GM23338 (cell line): ENCODE measurements around the gene TIAM1. TPM values are rescaled to one million over a fixed set of nuclear protein-coding genes. Genes with fewer than 3 reads are reported as not detected.

Experiments
- ATAC-seq: fragments of 200-7000 bp; cut with Tn5 transposase; 3 replicates; pipeline ENCODE4 v1.9.1; 2020
- DNase-seq: peaks from one replicate; pipeline ENCODE4 v3.0.0-alpha.2; 2015; ENCODE audit warnings: low spot score
- H2AFZ ChIP-seq: fragments of 200-600 bp; sonication (generic); 2 replicates; pipeline ENCODE4 v1.8.0; 2016; ENCODE audit warnings: antibody characterized with exemption, mild to moderate bottlenecking, moderate library complexity
- H3F3A ChIP-seq: fragments of 200-600 bp; sonication (generic); replicated peaks from 2 replicates; pipeline ENCODE4 v1.8.0; 2017; ENCODE audit warnings: antibody characterized with exemption, mixed run types, low read depth
- H3K27ac ChIP-seq: fragments of 200-600 bp; sonication (generic); 2 replicates; pipeline ENCODE4 v1.6.1; 2016; ENCODE audit warnings: low read depth
- H3K27me3 ChIP-seq: fragments of 200-600 bp; sonication (generic); 2 replicates; pipeline ENCODE4 v1.8.0; 2016; ENCODE audit warnings: mild to moderate bottlenecking, mixed run types, moderate library complexity; ENCODE audit not compliant: insufficient read depth
- H3K36me3 ChIP-seq: fragments of 200-600 bp; sonication (generic); 2 replicates; pipeline ENCODE4 v1.8.0; 2016; ENCODE audit warnings: mild to moderate bottlenecking; ENCODE audit not compliant: insufficient read depth
- H3K4me1 ChIP-seq: fragments of 200-600 bp; sonication (generic); 2 replicates; pipeline ENCODE4 v1.8.0; 2016; ENCODE audit warnings: mild to moderate bottlenecking, moderate library complexity; ENCODE audit not compliant: insufficient read depth
- H3K4me2 ChIP-seq: fragments of 200-600 bp; sonication (generic); 2 replicates; pipeline ENCODE4 v1.7.1; 2017; ENCODE audit warnings: mixed run types
- H3K4me3 ChIP-seq: fragments of 200-600 bp; sonication (generic); 2 replicates; pipeline ENCODE4 v1.6.1; 2016; ENCODE audit warnings: mixed run types
- H3K79me2 ChIP-seq: fragments of 200-600 bp; sonication (generic); replicated peaks from 2 replicates; pipeline ENCODE4 v1.8.0; 2017; ENCODE audit warnings: mild to moderate bottlenecking; ENCODE audit not compliant: insufficient read depth
- H3K9me2 ChIP-seq: fragments of 200-600 bp; sonication (generic); 2 replicates; pipeline ENCODE4 v1.8.0; 2017; ENCODE audit not compliant: insufficient read depth
- H4K20me1 ChIP-seq: fragments of 200-600 bp; sonication (generic); replicated peaks from 2 replicates; pipeline ENCODE4 v1.8.0; 2017; ENCODE audit warnings: mild to moderate bottlenecking; ENCODE audit not compliant: insufficient read depth
- H3K27ac Mint-ChIP-seq: 2 replicates; pipeline ENCODE4 v1.8.0; 2020; ENCODE audit warnings: inconsistent platforms, mild to moderate bottlenecking, moderate library complexity, mixed read lengths
- H3K27me3 Mint-ChIP-seq: 3 replicates; pipeline ENCODE4 v1.8.0; 2022; ENCODE audit warnings: low read depth, mild to moderate bottlenecking, moderate library complexity, mixed read lengths, inconsistent platforms; ENCODE audit not compliant: insufficient read depth, poor library complexity
- H3K36me3 Mint-ChIP-seq: 3 replicates; pipeline ENCODE4 v1.8.0; 2021; ENCODE audit warnings: low read depth, mild to moderate bottlenecking, inconsistent platforms, moderate library complexity, mixed read lengths
- H3K4me1 Mint-ChIP-seq: 3 replicates; pipeline ENCODE4 v1.8.0; 2020; ENCODE audit warnings: mild to moderate bottlenecking, inconsistent platforms, mixed read lengths
- H3K4me3 Mint-ChIP-seq: 3 replicates; pipeline ENCODE4 v1.8.0; 2021; ENCODE audit warnings: moderate library complexity, mild to moderate bottlenecking, inconsistent platforms, mixed read lengths
- H3K9me3 Mint-ChIP-seq: 3 replicates; pipeline ENCODE4 v1.8.0; 2020; ENCODE audit warnings: moderate library complexity, mild to moderate bottlenecking, inconsistent platforms, mixed read lengths
- CREB1 ChIP-seq: fragments of 250-450 bp; sonication (Bioruptor Pico); IDR thresholded peaks from 2 replicates; pipeline ENCODE4 v1.5.0; 2020; ENCODE audit warnings: low read depth, mild to moderate bottlenecking, moderate library complexity
- EZH2 ChIP-seq: fragments of 200-600 bp; sonication (generic); IDR thresholded peaks from one replicate; pipeline ENCODE4 v1.8.0; 2017; ENCODE audit warnings: antibody characterized with exemption, mild to moderate bottlenecking, low read depth; ENCODE audit not compliant: unreplicated experiment
- EZH2phosphoT487 ChIP-seq: fragments of 200-600 bp; sonication (generic); IDR thresholded peaks from one replicate; pipeline ENCODE4 v1.8.1; 2018; ENCODE audit warnings: antibody characterized with exemption; ENCODE audit not compliant: unreplicated experiment
- JUNB ChIP-seq: IDR thresholded peaks from one replicate; pipeline ENCODE4 v1.6.1; 2016; ENCODE audit warnings: antibody characterized with exemption; ENCODE audit not compliant: unreplicated experiment
- NANOG ChIP-seq: IDR thresholded peaks from 2 replicates; pipeline ENCODE4 v1.6.1; 2016; ENCODE audit warnings: antibody characterized with exemption, borderline replicate concordance
- POLR2AphosphoS5 ChIP-seq: IDR thresholded peaks from 2 replicates; pipeline ENCODE4 v1.6.1; 2016; ENCODE audit warnings: antibody characterized with exemption, low read depth
- STAT1 ChIP-seq: IDR thresholded peaks from one replicate; pipeline ENCODE4 v1.6.1; 2016; ENCODE audit warnings: antibody characterized with exemption; ENCODE audit not compliant: unreplicated experiment
- ZNF114 ChIP-seq: fragments of 250-450 bp; sonication (Bioruptor Pico); IDR thresholded peaks from 2 replicates; pipeline ENCODE4 v1.5.0; 2020; ENCODE audit warnings: mild to moderate bottlenecking, moderate library complexity
- ZNF331 ChIP-seq: fragments of 250-450 bp; sonication (Bioruptor Pico); IDR thresholded peaks from 2 replicates; pipeline ENCODE4 v1.5.0; 2020; ENCODE audit warnings: low read depth, mild to moderate bottlenecking, moderate library complexity
- polyA plus RNA-seq: library from polyadenylated mRNA; unstranded; fragments of >200 nt; fragmentation: Nextera tagmentation; extraction: Ambion mirVana; gene quantifications from 2 replicates; pipeline ENCODE4 v1.2.1, GENCODE V29; 2016
- total RNA-seq: library from RNA; depleted of rRNA; stranded (reverse); fragments of >200 nt; shearing (Covaris generic); gene quantifications from 2 replicates; pipeline ENCODE4 v1.2.3, GENCODE V29; 2014
- TF ChIP-seq, protein P1 (sequence below), 2 experiments: fragments of 200-600 bp in 1 of 2; sonication (generic) in 1 of 2; conservative IDR thresholded peaks; 2 replicates each; pipeline versions ENCODE4 v1.5.1 to v1.6.1; 2016 to 2017; ENCODE audit warnings: antibody characterized with exemption in 2 of 2, low read depth in 2 of 2, mild to moderate bottlenecking in 2 of 2, moderate library complexity in 1 of 2
- TF ChIP-seq, protein P2 (sequence below): IDR thresholded peaks from one replicate; pipeline ENCODE4 v1.6.1; 2018; ENCODE audit warnings: antibody characterized with exemption; ENCODE audit not compliant: unreplicated experiment
- TF ChIP-seq, protein P3 (sequence below): fragments of 250-450 bp; sonication (Bioruptor Pico); IDR thresholded peaks from 2 replicates; pipeline ENCODE4 v1.5.0; 2020; ENCODE audit warnings: mild to moderate bottlenecking, moderate library complexity
- TF ChIP-seq, protein P4 (sequence below): IDR thresholded peaks from 2 replicates; pipeline ENCODE4 v1.6.1; 2016; ENCODE audit warnings: antibody characterized with exemption

TIAM1 gene
- total and polyA plus RNA-seq, 2 experiments from 2014 or later, result 18.5 to 20.0 TPM

DNA sequence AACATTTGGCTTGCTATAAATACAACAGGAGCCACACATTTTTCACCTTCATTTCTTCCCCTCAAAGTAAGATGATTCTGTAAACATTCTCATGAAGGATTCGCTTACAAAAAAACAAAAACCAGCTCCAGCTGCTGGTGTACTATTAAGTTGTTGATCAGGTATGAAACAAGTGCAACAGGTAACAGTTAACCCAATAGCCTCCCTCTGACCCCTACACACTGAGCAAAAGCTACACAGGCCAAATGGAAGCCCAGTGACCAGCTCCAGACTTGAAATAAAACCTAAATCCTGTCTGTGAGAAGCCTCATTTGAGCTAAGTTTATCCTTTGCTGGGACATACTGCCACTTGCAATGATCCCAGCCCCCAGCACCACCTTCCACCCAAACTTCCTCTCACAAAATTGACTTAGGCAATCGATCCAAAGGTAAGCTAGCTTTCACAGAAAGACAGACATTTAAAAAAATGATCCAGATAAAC lies 991 bp downstream of the TIAM1 start:
- Mint-ChIP-seq H3K9me3 (no peaks in the 10 kb centered on the region), H3K4me1 (peaks cover 40% of the 10 kb centered on the region), H3K27me3 (peaks cover 21% of the 10 kb centered on the region), H3K4me3 (peak overlapping the region; percentile 91), H3K27ac (no peak overlapping the region), H3K36me3 (no peaks in the 10 kb centered on the region)
- Histone ChIP-seq H3K27ac (no peak overlapping the region), H3K79me2 (peaks cover 19% of the 10 kb centered on the region; the same call in 1 of the 2 replicates), H3K36me3 (no peaks in the 10 kb centered on the region), H2AFZ (no peak overlapping the region; the same call in 1 of the 2 replicates), H4K20me1 (no peaks in the 10 kb centered on the region; the same call in 1 of the 2 replicates), H3F3A (no peaks in the 10 kb centered on the region), H3K4me3 (peak overlapping the region; percentile 82), H3K4me2 (peak overlapping the region; percentile 93), H3K4me1 (peaks cover 24% of the 10 kb centered on the region), H3K27me3 (no peaks in the 10 kb centered on the region), H3K9me2 (no peaks in the 10 kb centered on the region)
- DNase-seq (no peak), ATAC-seq (no peak)
- TF ChIP-seq STAT1, result no peak
- no peak for TF ChIP-seq CREB1 (CRISPR knock-in tag)
- TF ChIP-seq POLR2AphosphoS5, result no peak
- TF ChIP-seq, protein P1, sequence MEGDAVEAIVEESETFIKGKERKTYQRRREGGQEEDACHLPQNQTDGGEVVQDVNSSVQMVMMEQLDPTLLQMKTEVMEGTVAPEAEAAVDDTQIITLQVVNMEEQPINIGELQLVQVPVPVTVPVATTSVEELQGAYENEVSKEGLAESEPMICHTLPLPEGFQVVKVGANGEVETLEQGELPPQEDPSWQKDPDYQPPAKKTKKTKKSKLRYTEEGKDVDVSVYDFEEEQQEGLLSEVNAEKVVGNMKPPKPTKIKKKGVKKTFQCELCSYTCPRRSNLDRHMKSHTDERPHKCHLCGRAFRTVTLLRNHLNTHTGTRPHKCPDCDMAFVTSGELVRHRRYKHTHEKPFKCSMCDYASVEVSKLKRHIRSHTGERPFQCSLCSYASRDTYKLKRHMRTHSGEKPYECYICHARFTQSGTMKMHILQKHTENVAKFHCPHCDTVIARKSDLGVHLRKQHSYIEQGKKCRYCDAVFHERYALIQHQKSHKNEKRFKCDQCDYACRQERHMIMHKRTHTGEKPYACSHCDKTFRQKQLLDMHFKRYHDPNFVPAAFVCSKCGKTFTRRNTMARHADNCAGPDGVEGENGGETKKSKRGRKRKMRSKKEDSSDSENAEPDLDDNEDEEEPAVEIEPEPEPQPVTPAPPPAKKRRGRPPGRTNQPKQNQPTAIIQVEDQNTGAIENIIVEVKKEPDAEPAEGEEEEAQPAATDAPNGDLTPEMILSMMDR (conservative IDR thresholded peaks at IDR 0.05; ENCODE audit: low read depth in 2 of 2), result no peak
- no peak for TF ChIP-seq EZH2
- TF ChIP-seq, protein P2, sequence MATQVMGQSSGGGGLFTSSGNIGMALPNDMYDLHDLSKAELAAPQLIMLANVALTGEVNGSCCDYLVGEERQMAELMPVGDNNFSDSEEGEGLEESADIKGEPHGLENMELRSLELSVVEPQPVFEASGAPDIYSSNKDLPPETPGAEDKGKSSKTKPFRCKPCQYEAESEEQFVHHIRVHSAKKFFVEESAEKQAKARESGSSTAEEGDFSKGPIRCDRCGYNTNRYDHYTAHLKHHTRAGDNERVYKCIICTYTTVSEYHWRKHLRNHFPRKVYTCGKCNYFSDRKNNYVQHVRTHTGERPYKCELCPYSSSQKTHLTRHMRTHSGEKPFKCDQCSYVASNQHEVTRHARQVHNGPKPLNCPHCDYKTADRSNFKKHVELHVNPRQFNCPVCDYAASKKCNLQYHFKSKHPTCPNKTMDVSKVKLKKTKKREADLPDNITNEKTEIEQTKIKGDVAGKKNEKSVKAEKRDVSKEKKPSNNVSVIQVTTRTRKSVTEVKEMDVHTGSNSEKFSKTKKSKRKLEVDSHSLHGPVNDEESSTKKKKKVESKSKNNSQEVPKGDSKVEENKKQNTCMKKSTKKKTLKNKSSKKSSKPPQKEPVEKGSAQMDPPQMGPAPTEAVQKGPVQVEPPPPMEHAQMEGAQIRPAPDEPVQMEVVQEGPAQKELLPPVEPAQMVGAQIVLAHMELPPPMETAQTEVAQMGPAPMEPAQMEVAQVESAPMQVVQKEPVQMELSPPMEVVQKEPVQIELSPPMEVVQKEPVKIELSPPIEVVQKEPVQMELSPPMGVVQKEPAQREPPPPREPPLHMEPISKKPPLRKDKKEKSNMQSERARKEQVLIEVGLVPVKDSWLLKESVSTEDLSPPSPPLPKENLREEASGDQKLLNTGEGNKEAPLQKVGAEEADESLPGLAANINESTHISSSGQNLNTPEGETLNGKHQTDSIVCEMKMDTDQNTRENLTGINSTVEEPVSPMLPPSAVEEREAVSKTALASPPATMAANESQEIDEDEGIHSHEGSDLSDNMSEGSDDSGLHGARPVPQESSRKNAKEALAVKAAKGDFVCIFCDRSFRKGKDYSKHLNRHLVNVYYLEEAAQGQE, result no peak
- TF ChIP-seq, protein P3, sequence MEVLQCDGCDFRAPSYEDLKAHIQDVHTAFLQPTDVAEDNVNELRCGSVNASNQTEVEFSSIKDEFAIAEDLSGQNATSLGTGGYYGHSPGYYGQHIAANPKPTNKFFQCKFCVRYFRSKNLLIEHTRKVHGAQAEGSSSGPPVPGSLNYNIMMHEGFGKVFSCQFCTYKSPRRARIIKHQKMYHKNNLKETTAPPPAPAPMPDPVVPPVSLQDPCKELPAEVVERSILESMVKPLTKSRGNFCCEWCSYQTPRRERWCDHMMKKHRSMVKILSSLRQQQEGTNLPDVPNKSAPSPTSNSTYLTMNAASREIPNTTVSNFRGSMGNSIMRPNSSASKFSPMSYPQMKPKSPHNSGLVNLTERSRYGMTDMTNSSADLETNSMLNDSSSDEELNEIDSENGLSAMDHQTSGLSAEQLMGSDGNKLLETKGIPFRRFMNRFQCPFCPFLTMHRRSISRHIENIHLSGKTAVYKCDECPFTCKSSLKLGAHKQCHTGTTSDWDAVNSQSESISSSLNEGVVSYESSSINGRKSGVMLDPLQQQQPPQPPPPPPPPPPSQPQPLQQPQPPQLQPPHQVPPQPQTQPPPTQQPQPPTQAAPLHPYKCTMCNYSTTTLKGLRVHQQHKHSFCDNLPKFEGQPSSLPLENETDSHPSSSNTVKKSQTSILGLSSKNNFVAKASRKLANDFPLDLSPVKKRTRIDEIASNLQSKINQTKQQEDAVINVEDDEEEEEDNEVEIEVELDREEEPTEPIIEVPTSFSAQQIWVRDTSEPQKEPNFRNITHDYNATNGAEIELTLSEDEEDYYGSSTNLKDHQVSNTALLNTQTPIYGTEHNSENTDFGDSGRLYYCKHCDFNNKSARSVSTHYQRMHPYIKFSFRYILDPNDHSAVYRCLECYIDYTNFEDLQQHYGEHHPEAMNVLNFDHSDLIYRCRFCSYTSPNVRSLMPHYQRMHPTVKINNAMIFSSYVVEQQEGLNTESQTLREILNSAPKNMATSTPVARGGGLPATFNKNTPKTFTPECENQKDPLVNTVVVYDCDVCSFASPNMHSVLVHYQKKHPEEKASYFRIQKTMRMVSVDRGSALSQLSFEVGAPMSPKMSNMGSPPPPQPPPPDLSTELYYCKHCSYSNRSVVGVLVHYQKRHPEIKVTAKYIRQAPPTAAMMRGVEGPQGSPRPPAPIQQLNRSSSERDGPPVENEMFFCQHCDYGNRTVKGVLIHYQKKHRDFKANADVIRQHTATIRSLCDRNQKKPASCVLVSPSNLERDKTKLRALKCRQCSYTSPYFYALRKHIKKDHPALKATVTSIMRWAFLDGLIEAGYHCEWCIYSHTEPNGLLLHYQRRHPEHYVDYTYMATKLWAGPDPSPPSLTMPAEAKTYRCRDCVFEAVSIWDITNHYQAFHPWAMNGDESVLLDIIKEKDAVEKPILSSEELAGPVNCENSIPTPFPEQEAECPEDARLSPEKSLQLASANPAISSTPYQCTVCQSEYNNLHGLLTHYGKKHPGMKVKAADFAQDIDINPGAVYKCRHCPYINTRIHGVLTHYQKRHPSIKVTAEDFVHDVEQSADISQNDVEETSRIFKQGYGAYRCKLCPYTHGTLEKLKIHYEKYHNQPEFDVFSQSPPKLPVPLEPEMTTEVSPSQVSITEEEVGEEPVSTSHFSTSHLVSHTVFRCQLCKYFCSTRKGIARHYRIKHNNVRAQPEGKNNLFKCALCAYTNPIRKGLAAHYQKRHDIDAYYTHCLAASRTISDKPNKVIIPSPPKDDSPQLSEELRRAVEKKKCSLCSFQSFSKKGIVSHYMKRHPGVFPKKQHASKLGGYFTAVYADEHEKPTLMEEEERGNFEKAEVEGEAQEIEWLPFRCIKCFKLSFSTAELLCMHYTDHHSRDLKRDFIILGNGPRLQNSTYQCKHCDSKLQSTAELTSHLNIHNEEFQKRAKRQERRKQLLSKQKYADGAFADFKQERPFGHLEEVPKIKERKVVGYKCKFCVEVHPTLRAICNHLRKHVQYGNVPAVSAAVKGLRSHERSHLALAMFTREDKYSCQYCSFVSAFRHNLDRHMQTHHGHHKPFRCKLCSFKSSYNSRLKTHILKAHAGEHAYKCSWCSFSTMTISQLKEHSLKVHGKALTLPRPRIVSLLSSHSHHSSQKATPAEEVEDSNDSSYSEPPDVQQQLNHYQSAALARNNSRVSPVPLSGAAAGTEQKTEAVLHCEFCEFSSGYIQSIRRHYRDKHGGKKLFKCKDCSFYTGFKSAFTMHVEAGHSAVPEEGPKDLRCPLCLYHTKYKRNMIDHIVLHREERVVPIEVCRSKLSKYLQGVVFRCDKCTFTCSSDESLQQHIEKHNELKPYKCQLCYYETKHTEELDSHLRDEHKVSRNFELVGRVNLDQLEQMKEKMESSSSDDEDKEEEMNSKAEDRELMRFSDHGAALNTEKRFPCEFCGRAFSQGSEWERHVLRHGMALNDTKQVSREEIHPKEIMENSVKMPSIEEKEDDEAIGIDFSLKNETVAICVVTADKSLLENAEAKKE (CRISPR knock-in tag), result no peak
- TF ChIP-seq EZH2phosphoT487, result no peak
- TF ChIP-seq, protein P4, sequence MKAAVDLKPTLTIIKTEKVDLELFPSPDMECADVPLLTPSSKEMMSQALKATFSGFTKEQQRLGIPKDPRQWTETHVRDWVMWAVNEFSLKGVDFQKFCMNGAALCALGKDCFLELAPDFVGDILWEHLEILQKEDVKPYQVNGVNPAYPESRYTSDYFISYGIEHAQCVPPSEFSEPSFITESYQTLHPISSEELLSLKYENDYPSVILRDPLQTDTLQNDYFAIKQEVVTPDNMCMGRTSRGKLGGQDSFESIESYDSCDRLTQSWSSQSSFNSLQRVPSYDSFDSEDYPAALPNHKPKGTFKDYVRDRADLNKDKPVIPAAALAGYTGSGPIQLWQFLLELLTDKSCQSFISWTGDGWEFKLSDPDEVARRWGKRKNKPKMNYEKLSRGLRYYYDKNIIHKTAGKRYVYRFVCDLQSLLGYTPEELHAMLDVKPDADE, result no peak
- no peak for TF ChIP-seq ZNF331 (CRISPR knock-in tag)
- TF ChIP-seq NANOG, result no peak
- TF ChIP-seq ZNF114 (CRISPR knock-in tag), result no peak
- TF ChIP-seq JUNB, result no peak
